Parathyroid adenoma (tissue), 2 donors: ENCODE results near the gene EEF2KMT.
"Not testable (repeated sequence)": the region's sequence is repeated elsewhere in the genome, so short reads cannot be mapped to it uniquely, and the experiment has no call there.

Experiments
- H2AFZ ChIP-seq: fragments of 300-600 bp; sonication (generic); one replicate; pipeline ENCODE4 v1.7.0; 2017; ENCODE audit warnings: antibody characterized with exemption, mild to moderate bottlenecking
- H3K27ac ChIP-seq: fragments of 300-600 bp; sonication (generic); one replicate; pipeline ENCODE4 v1.7.0; 2017
- H3K27me3 ChIP-seq: fragments of 300-600 bp; sonication (generic); one replicate; pipeline ENCODE4 v1.7.0; 2017; ENCODE audit warnings: low read length; ENCODE audit not compliant: control insufficient read depth, insufficient read depth
- H3K36me3 ChIP-seq: fragments of 300-600 bp; sonication (generic); one replicate; pipeline ENCODE4 v1.7.0; 2017; ENCODE audit warnings: low read length; ENCODE audit not compliant: control insufficient read depth, insufficient read depth
- H3K4me1 ChIP-seq: fragments of 300-600 bp; sonication (generic); one replicate; pipeline ENCODE4 v1.7.0; 2017; ENCODE audit warnings: control low read depth
- H3K4me2 ChIP-seq: fragments of 300-600 bp; sonication (generic); one replicate; pipeline ENCODE4 v1.7.0; 2017; ENCODE audit warnings: low read length
- H3K4me3 ChIP-seq: fragments of 300-600 bp; sonication (generic); one replicate; pipeline ENCODE4 v1.7.0; 2017; ENCODE audit warnings: low read depth, low read length
- H3K79me2 ChIP-seq: fragments of 300-600 bp; sonication (generic); one replicate; pipeline ENCODE4 v1.7.0; 2017; ENCODE audit warnings: control low read depth
- H3K9ac ChIP-seq: fragments of 300-600 bp; sonication (generic); one replicate; pipeline ENCODE4 v1.7.0; 2017; ENCODE audit warnings: mild to moderate bottlenecking
- H3K9me3 ChIP-seq: fragments of 300-600 bp; sonication (generic); one replicate; pipeline ENCODE4 v1.7.0; 2017; ENCODE audit warnings: low read length; ENCODE audit not compliant: control insufficient read depth
- CTCF ChIP-seq: fragments of 300-600 bp; sonication (generic); IDR thresholded peaks from one replicate; pipeline ENCODE4 v1.7.0; 2017; ENCODE audit warnings: antibody characterized with exemption, mild to moderate bottlenecking
- donor health status: primary hyperparathyroidism.

Gene EEF2KMT

GRCh38 chr16:5097470-5098220 is at the start of gene EEF2KMT:
TSS of gene EEF2KMT (minus strand) at chr16:5097795. CDS start at chr16:5097739, 56 bp downstream.
- not testable (repeated sequence) for H3K36me3 ChIP-seq, H3K27me3 ChIP-seq, H3K4me1 ChIP-seq, H3K9me3 ChIP-seq, H3K79me2 ChIP-seq
- Histone ChIP-seq H3K4me2 (peak within 1 kb of the TSS; percentile 67), H3K27ac (peak within 1 kb of the TSS; percentile 79), H3K4me3 (peak within 1 kb of the TSS; percentile 52), H3K9ac (peak within 1 kb of the TSS; percentile 14), H2AFZ (peak within 1 kb of the TSS; percentile 92)

GRCh38 chr16:5144621-5144956 is 47.0 kb upstream of the EEF2KMT start:
- H3K9ac ChIP-seq, H3K79me2 ChIP-seq, H3K4me2 ChIP-seq, H3K4me3 ChIP-seq, H3K36me3 ChIP-seq, H3K27ac ChIP-seq, H3K9me3 ChIP-seq, H2AFZ ChIP-seq, H3K27me3 ChIP-seq, H3K4me1 ChIP-seq: not testable (repeated sequence)

- Histone ChIP-seq H3K9me3 (no peaks in the 10 kb centered on the region), H3K9ac (no peak overlapping the region), H3K4me3 (no peak overlapping the region), H3K27me3 (no peaks in the 10 kb centered on the region), H3K4me1 (no peaks in the 10 kb centered on the region), H3K27ac (no peak overlapping the region), H3K4me2 (no peak overlapping the region), H2AFZ (no peak overlapping the region), H3K79me2 (no peaks in the 10 kb centered on the region), H3K36me3 (no peaks in the 10 kb centered on the region)
- no peak for TF ChIP-seq CTCF
These were observed 46.4 kb upstream of the EEF2KMT start for GRCh38 chr16:5143761-5144620.

GRCh38 chr16:5140151-5140550 is 42.6 kb upstream of the EEF2KMT start:
- not testable (repeated sequence) for H3K79me2 ChIP-seq

GRCh38 chr16:5134739-5135452 is 37.3 kb upstream of the EEF2KMT start:
- H3K9ac ChIP-seq, H3K4me1 ChIP-seq, H2AFZ ChIP-seq, H3K79me2 ChIP-seq, H3K27me3 ChIP-seq, H3K27ac ChIP-seq, H3K9me3 ChIP-seq, H3K36me3 ChIP-seq, H3K4me2 ChIP-seq, H3K4me3 ChIP-seq: not testable (repeated sequence)

More at GRCh38 chr16:5140151-5140550, 42.6 kb upstream of the EEF2KMT start:
- H3K4me3 ChIP-seq, H3K27ac ChIP-seq, H3K36me3 ChIP-seq, H3K4me1 ChIP-seq, H3K27me3 ChIP-seq, H3K9ac ChIP-seq, H3K9me3 ChIP-seq, H2AFZ ChIP-seq, H3K4me2 ChIP-seq: not testable (repeated sequence)

GRCh38 chr16:5132915-5133600 is 35.5 kb upstream of the EEF2KMT start:
- H3K4me1 ChIP-seq, H3K79me2 ChIP-seq, H3K36me3 ChIP-seq, H3K4me2 ChIP-seq, H3K4me3 ChIP-seq, H2AFZ ChIP-seq, H3K9ac ChIP-seq, H3K27ac ChIP-seq, H3K9me3 ChIP-seq, H3K27me3 ChIP-seq: not testable (repeated sequence)

- not testable (repeated sequence) for H3K9me3 ChIP-seq, H3K79me2 ChIP-seq, H3K4me2 ChIP-seq, H3K9ac ChIP-seq, H3K4me1 ChIP-seq, H3K4me3 ChIP-seq, H2AFZ ChIP-seq, H3K27ac ChIP-seq, H3K36me3 ChIP-seq, H3K27me3 ChIP-seq
These were observed 33.9 kb upstream of the EEF2KMT start for GRCh38 chr16:5131467-5132004.

- not testable (repeated sequence) for H3K9me3 ChIP-seq, H3K4me1 ChIP-seq, H3K27ac ChIP-seq, H3K27me3 ChIP-seq, H3K79me2 ChIP-seq, H3K9ac ChIP-seq, H3K4me3 ChIP-seq, H3K36me3 ChIP-seq
- Histone ChIP-seq H3K4me2 (peak overlapping the region; percentile 68), H2AFZ (peak overlapping the region; percentile 79)
These were observed 19.9 kb upstream of the EEF2KMT start for GRCh38 chr16:5117300-5118087.

GRCh38 chr16:5116780-5117295 is 19.2 kb upstream of the EEF2KMT start:
- not testable (repeated sequence) for H3K79me2 ChIP-seq

More at GRCh38 chr16:5116780-5117295, 19.2 kb upstream of the EEF2KMT start:
- H3K36me3 ChIP-seq, H3K9ac ChIP-seq, H3K27me3 ChIP-seq, H3K4me3 ChIP-seq, H3K4me2 ChIP-seq, H3K27ac ChIP-seq, H3K9me3 ChIP-seq, H3K4me1 ChIP-seq: not testable (repeated sequence)
- peak overlapping the region; percentile 31 for H2AFZ ChIP-seq
